EL (cell line): ENCODE results near the gene LOXHD1.

Source experiments
- DNase-seq: peaks from one replicate; pipeline ENCODE4 v3.0.0-alpha.2; 2016

LOXHD1 gene

DNA sequence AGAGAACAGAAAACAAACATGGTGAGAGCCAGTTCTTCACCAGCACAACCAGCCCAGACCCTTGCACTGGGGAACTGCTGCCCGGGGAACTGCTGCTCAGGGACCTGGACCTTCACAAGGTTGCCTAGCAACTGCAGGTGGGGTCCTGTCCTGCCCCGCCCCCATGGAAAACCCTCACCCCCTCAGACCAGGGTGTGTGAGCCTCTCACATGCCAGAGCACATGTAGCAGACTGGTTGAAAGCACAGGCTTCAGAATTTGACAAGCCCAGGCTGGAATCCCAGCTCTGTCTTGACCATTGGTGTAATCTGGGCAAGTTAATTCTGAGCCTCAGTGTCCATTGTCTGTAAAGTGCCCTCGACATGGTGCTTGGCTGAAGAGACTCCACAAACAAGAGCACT, 118.6 kb downstream of the LOXHD1 start:
- DNase-seq = no peak

GRCh38 chr18:46536215-46536874, 120.7 kb downstream of the LOXHD1 start:
- DNase-seq = peak; percentile 35

DNA sequence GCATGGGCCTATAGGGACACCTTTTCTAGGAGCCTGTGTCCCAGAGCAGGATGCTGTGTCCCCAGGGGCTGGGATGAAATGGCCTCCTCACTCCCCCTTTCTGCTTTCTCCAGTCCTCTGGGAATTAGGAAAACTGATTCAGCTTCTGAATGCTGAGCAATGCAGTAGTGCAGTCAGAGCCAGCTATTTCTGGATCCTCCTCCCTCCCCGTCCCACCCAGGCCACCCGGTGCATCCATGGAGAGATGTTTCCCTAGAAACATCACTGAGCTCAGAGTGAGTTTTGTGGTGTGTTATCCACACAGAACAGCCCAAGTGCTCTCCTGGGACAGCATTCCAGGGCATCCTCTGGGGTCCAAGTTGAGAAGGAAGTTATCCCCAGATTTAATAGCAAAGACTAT, 125.5 kb downstream of the LOXHD1 start:
- no peak for DNase-seq

- no peak for DNase-seq
Measured at GRCh38 chr18:46528037-46528436, 129.0 kb downstream of the LOXHD1 start.

DNA sequence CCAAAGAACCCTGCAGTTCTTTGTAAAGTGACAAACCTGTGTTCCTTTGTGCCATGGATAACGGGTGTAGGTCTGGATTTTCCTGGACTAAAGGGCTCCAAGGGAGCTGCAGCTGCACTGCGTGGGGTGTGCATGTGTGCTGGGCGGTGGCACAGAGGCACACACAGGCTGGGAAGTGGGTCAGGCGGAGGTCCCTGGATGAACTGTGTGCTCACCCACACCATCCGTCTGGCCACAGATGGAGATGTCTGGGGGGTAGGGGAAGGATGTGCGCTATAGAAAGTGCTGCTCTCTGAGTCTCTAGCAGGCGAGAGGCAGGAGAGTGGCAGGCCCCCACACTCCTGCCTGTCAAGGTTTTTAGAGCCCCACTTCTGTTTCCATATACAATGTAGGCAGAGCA, 137.2 kb downstream of the LOXHD1 start:
- DNase-seq = no peak

DNA sequence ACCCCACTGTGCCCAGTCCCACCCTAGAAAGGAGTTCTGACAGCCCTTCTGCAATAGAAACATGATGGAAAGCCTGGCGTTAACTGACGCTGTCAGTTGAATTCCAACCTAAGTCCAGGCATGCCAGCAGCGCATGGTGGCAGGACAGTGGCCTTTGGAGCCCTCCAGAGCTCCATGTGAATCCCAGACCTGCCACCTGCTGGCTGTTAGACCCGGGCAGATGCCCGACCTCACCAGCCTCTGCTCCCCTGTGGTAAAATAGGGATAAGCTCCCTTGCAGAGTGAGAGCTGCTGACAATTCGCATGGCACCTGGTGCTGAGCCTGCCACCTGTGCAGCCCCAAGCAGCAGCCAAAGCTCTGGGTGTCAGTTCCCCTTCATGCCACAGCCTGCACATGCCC, 138.6 kb downstream of the LOXHD1 start:
- DNase-seq = no peak

DNA sequence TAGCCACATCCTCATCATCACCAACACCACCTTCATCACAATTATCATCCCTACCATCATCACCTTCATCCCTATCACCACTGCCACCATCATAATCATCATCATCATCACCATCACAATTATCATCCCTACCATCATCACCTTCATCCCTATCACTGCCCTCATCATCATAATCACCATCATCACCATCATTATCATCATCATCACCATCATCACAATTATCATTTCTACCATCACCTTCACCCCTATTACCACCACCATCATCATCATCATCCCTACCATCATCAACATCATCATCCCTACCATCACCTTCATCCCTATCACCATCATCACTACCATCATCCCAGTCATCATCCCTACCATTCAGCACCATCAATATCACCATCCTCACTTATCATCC, 140.5 kb downstream of the LOXHD1 start:
- no peak for DNase-seq

DNA sequence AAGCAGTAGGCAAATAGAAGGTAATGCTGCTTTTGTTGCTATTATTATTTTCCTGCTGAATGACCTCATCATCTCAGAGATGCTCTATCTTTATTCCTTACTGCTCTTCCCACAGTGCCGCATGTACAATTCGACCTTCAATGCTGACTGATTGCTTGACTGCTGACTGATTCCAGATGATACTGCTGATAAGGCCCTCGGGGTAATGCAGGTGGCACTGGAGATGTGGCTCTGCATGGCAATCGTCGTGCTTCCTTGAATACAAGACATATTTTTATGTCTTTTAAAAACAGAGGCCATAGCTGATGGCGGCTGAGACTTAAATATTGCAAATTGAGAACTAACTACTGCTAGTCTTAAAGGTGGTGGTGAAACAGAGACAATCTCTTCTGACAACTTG, 146.6 kb downstream of the LOXHD1 start:
- DNase-seq = no peak

GRCh38 chr18:46509530-46509929, 147.5 kb downstream of the LOXHD1 start:
- no peak for DNase-seq

GRCh38 chr18:46506974-46507586, 149.9 kb downstream of the LOXHD1 start:
- no peak for DNase-seq

- no peak for DNase-seq
Measured at GRCh38 chr18:46502444-46502843, 154.6 kb downstream of the LOXHD1 start.

GRCh38 chr18:46497129-46497528, 159.9 kb downstream of the LOXHD1 start:
- peak; percentile 16 for DNase-seq

GRCh38 chr18:46488471-46489213, 168.4 kb downstream of the LOXHD1 start:
- DNase-seq = no peak

DNA sequence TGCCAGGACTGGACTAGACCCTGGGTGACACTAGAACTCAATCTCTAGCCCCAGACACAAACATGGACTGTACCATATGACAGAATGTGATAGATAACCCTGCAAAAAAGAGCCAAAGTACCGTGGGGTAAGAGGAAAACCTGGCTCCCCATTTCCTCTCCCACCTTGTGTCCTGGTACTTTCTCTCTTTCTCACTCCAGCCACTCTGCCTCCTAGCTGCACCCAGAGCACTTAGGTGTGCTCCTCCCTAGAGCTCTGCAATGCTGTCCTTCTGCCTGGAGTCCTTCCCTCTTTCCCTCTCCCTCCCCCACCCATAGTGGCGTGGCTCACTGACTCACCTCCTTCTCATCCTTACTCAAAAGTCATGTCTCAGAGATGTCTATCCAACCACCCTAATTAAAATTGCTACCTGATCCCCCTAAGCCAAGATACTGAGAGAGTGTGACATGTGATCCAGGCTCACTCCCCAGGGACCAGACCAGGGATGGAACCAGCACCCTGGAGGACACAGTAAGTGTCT, 171.3 kb downstream of the LOXHD1 start:
- no peak for DNase-seq

DNA sequence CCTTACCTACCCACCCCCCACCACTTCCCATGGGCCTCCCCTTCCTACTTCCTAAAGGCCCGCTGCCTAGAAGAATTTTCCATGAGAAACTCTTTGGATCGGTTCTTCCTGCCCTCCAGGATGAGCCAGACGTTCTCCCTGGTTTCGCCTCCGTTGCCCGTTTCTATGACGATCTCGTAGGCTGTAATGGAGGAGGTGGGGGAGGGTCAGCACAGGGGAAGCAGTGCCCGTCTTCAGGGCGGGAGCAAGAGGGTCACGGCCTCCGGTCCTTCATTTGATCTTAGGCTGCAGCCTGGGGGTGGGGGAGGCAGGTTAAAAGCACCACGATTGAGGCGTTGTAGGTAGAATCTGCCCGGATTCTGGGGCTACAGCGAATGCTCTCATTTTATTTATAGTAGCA, 172.0 kb downstream of the LOXHD1 start:
- DNase-seq = no peak

- no peak for DNase-seq
Measured at GRCh38 chr18:46482831-46483230, 174.2 kb downstream of the LOXHD1 start.

DNA sequence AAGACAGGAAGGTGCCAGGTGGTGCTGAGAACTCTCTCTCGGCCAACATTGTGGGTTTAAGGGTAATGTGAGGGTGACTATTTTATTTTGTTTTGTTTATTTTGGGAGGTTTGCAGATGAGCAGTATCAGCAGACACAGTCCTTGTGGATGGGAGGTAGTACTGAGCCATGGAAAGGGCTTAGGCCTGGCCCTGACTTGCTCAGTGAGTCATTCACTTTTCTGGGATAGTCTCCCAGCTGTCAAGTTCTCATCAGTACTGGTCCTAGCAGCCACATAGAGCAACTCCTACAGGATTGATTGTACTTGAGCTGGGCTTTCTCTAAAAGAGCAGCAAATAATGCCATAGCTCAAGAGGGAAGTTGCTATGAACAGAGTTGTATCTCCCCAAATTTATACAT, 175.2 kb downstream of the LOXHD1 start:
- DNase-seq = no peak

DNA sequence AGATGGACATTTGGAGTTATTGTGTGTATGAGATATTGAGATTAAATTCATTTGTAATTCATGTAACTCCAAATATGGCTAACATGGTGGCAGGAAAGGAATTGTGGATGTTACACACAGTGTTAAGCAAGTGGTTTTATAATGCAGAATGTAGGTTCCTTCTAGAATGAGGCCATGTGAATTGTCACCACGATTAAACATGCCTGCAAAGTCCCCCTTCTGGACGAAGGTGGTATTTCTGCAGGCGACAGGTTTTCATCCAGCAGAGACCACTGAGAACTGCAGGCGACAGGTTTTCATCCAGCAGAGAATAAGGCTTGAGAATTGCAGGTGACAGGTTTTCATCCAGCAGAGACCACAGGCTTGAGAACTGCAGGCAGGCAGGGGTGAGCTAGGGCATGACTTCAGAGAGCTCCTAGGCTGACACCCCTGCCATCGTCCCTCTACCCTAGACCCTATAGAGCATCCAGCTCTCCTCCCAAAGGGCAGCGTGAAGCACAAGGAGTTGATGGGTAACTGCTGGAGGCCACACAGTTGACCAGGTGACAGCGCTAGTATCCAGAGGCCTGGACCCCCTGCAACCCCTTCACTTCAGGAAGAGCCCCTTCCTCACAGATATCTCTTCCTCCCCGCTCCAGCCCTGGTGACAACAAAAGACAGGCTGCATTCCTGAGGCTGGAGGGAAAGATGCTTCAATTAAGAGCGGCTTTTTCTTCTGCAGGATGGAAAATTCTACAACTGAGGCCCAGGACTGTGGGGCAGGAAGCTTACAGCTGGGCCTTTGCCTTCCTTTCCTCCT, 175.8 kb downstream of the LOXHD1 start:
- peak; percentile 36 for DNase-seq

DNA sequence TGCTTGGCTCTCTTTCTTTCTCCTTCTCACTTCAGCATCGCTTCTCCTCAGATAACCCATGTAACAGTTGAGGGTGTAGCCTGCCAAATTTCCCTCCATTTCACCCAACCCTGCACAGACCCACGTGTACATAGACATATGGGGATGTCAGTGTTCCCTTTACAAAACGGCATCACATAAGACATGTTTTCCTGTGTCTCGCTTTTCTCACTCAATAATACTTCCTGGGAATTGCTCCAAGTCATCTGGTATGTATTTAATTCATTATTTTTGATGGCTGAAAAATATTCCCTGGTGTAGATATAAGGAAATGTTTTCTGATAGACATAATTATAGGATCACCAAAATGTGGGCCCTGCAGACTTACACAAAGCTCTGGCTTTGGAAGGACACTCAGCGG, 176.8 kb downstream of the LOXHD1 start:
- DNase-seq = no peak

- DNase-seq = no peak
Measured at GRCh38 chr18:46478796-46479195, 178.2 kb downstream of the LOXHD1 start.

- DNase-seq = no peak
Measured at GRCh38 chr18:46477425-46478011, 179.5 kb downstream of the LOXHD1 start.

GRCh38 chr18:46475390-46475752, 181.6 kb downstream of the LOXHD1 start:
- no peak for DNase-seq
